GM21723 (cell line): ENCODE measurements around the gene DHDDS.
A peak's percentile ranks its signal among the peaks of the same experiment; 100 is the strongest.
"Not testable (repeated sequence)": the region's sequence is repeated elsewhere in the genome, so short reads cannot be mapped to it uniquely, and the experiment has no call there.

Source experiments
- ATAC-seq: cut with Tn5 transposase; IDR thresholded peaks from one replicate; pipeline ENCODE4 v1.9.1; 2021; ENCODE audit warnings: mild to moderate bottlenecking, moderate library complexity; ENCODE audit not compliant: unreplicated experiment

Gene DHDDS

GRCh38 chr1:26431979-26432695, at the start of gene DHDDS:
Gene DHDDS (plus strand): TSS chr1:26432321. CDS start chr1:26432946, 625 bp downstream.
- peak; percentile 92 for ATAC-seq

GRCh38 chr1:26384076-26384475, 48.0 kb upstream of the DHDDS start:
- no peak for ATAC-seq

- not testable (repeated sequence) for ATAC-seq
These were observed 47.1 kb upstream of the DHDDS start for GRCh38 chr1:26385063-26385462.

- no peak for ATAC-seq
These were observed 44.7 kb upstream of the DHDDS start for GRCh38 chr1:26387447-26387846.

- ATAC-seq = no peak
These were observed 43.2 kb upstream of the DHDDS start for GRCh38 chr1:26388791-26389445.

- no peak for ATAC-seq
These were observed 42.4 kb upstream of the DHDDS start for GRCh38 chr1:26389604-26390247.

- ATAC-seq = no peak
These were observed 40.7 kb upstream of the DHDDS start for GRCh38 chr1:26391450-26391849.

- no peak for ATAC-seq
These were observed 36.4 kb upstream of the DHDDS start for GRCh38 chr1:26395754-26396153.

GRCh38 chr1:26399034-26399433, 33.1 kb upstream of the DHDDS start:
- no peak for ATAC-seq

- no peak for ATAC-seq
These were observed 30.2 kb upstream of the DHDDS start for GRCh38 chr1:26401891-26402290.

- no peak for ATAC-seq
These were observed 28.5 kb upstream of the DHDDS start for GRCh38 chr1:26403656-26404055.

GRCh38 chr1:26404641-26405040, 27.5 kb upstream of the DHDDS start:
- no peak for ATAC-seq

GRCh38 chr1:26405281-26405915, 26.7 kb upstream of the DHDDS start:
- no peak for ATAC-seq

- no peak for ATAC-seq
These were observed 23.5 kb upstream of the DHDDS start for GRCh38 chr1:26408604-26409003.

- no peak for ATAC-seq
These were observed 22.8 kb upstream of the DHDDS start for GRCh38 chr1:26409191-26409807.

- ATAC-seq = no peak
These were observed 21.2 kb upstream of the DHDDS start, which contains the start of gene LIN28A for GRCh38 chr1:26410706-26411623. Gene LIN28A (plus strand): TSS chr1:26410817. CDS start chr1:26410892, 75 bp downstream.

GRCh38 chr1:26411624-26412074, 20.5 kb upstream of the DHDDS start:
- ATAC-seq = no peak

- no peak for ATAC-seq
These were observed 19.8 kb upstream of the DHDDS start for GRCh38 chr1:26412180-26412840.

GRCh38 chr1:26413031-26413430, 19.1 kb upstream of the DHDDS start:
- ATAC-seq = no peak
